Endothelial cell of umbilical vein (primary cell): ENCODE measurements around the gene HADHB. TPM values are rescaled to one million over a fixed set of nuclear protein-coding genes. Genes with fewer than 3 reads are reported as not detected.

Experiments used
- BruUV-seq: library from RNA; stranded (reverse); fragments of 400-500 nt; replicated peaks from 2 replicates; lab custom pipeline; 2021; lab: Mats Ljungman, UMichigan
- CTCF ChIA-PET: fragments of 300-600, 350-600 bp; sonication (Branson Sonifier 250); formaldehyde crosslinking; loops from one replicate; lab custom pipeline; 2021; ENCODE audit warnings: antibody characterized with exemption, inconsistent platforms; lab: Charles Lee
- POLR2A ChIA-PET: fragments of 300-600, 350-600 bp; sonication (Branson Sonifier 250); formaldehyde crosslinking; loops from one replicate; lab custom pipeline; 2021; ENCODE audit warnings: antibody characterized with exemption, inconsistent platforms; lab: Charles Lee
- DNase-seq: peaks from one replicate; pipeline ENCODE4 v3.0.0-alpha.2; 2011; ENCODE audit warnings: low read depth, low spot score
- FAIRE-seq: peaks from 2 replicates; lab custom pipeline; 2011; peaks lifted over from hg19 to GRCh38; lab: Jason Lieb, UNC
- H2AFZ ChIP-seq: 2 replicates; pipeline ENCODE4 v1.6.0; 2012; ENCODE audit warnings: low read depth, low read length, control low read depth, inconsistent platforms
- H3K27ac ChIP-seq: 2 replicates; pipeline ENCODE4 v1.5.1; 2011; ENCODE audit warnings: low read depth, mild to moderate bottlenecking, control low read depth, low read length, moderate library complexity; ENCODE audit not compliant: insufficient read depth
- H3K27me3 ChIP-seq, 2 experiments: 2 replicates each; pipeline versions ENCODE4 v1.6.0 to v1.6.1; 2011; ENCODE audit warnings: low read length in 2 of 2, mixed read lengths in 1 of 2; ENCODE audit not compliant: control insufficient read depth in 2 of 2, insufficient read depth in 2 of 2
- H3K36me3 ChIP-seq, 2 experiments: 2 replicates in 1 of 2; 3 replicates in 1 of 2; pipeline ENCODE4 v1.5.1; 2011; ENCODE audit warnings: low read length in 2 of 2, mild to moderate bottlenecking in 1 of 2, moderate library complexity in 1 of 2; ENCODE audit not compliant: control insufficient read depth in 2 of 2, insufficient read depth in 2 of 2; ENCODE audit errors: extremely low read depth in 1 of 2
- H3K4me1 ChIP-seq: 3 replicates; pipeline ENCODE4 v1.5.1; 2011; ENCODE audit warnings: mild to moderate bottlenecking, low read length; ENCODE audit not compliant: control insufficient read depth, insufficient read depth; ENCODE audit errors: extremely low read depth
- H3K4me2 ChIP-seq: 2 replicates; pipeline ENCODE4 v1.6.1; 2011; ENCODE audit warnings: low read length, control low read depth, mixed read lengths; ENCODE audit not compliant: insufficient read depth
- H3K4me3 ChIP-seq, 3 experiments: fragments of 200-600 bp in 1 of 3; sonication (generic), shearing (Covaris generic) in 1 of 3; replicated peaks in 1 of 3; 2 replicates each; pipeline ENCODE4 v1.5.1; 2011 to 2016; ENCODE audit warnings: control low read depth in 3 of 3, low read length in 3 of 3, mild to moderate bottlenecking in 2 of 3, inconsistent platforms in 1 of 3, low read depth in 1 of 3, moderate library complexity in 1 of 3; ENCODE audit not compliant: insufficient read depth in 1 of 3
- H3K79me2 ChIP-seq: 2 replicates; pipeline ENCODE4 v1.6.0; 2012; ENCODE audit warnings: low read length, inconsistent platforms; ENCODE audit not compliant: control insufficient read depth, insufficient read depth
- H3K9ac ChIP-seq: replicated peaks from 2 replicates; pipeline ENCODE3; 2011; ENCODE audit warnings: low read length, control low read depth; ENCODE audit not compliant: insufficient read depth; ENCODE audit errors: extremely low read depth
- H3K9me1 ChIP-seq: replicated peaks from 3 replicates; pipeline ENCODE4 v1.6.0; 2011; ENCODE audit warnings: mild to moderate bottlenecking, low read length; ENCODE audit not compliant: control insufficient read depth, insufficient read depth; ENCODE audit errors: extremely low read depth
- H3K9me3 ChIP-seq: replicated peaks from 2 replicates; pipeline ENCODE4 v1.5.1; 2012; ENCODE audit warnings: low read length, inconsistent platforms; ENCODE audit not compliant: control insufficient read depth, insufficient read depth
- H4K20me1 ChIP-seq: replicated peaks from 2 replicates; pipeline ENCODE3; 2011; ENCODE audit warnings: mild to moderate bottlenecking, low read length; ENCODE audit not compliant: control insufficient read depth, insufficient read depth; ENCODE audit errors: extremely low read depth
- EZH2 ChIP-seq: IDR thresholded peaks from 2 replicates; pipeline ENCODE4 v1.6.1; 2012; ENCODE audit warnings: borderline replicate concordance, low read depth, mild to moderate bottlenecking, moderate library complexity, low read length, inconsistent platforms; ENCODE audit not compliant: severe bottlenecking
- GATA2 ChIP-seq: IDR thresholded peaks from 2 replicates; pipeline ENCODE4 v1.7.0; 2011; ENCODE audit warnings: low read depth, mild to moderate bottlenecking, moderate library complexity, mixed read lengths, low read length; ENCODE audit not compliant: insufficient read length, insufficient read depth
- MAX ChIP-seq: IDR thresholded peaks from 2 replicates; pipeline ENCODE4 v1.6.1; 2011; ENCODE audit not compliant: insufficient read depth, insufficient read length
- MYC ChIP-seq: IDR thresholded peaks from one replicate; pipeline ENCODE4 v1.6.1; 2011; ENCODE audit warnings: mild to moderate bottlenecking, low read depth, low read length
- POLR2A ChIP-seq: IDR thresholded peaks from 2 replicates; pipeline ENCODE4 v1.6.1; 2012; ENCODE audit warnings: low read depth, mild to moderate bottlenecking, control low read depth, low read length
- POLR2AphosphoS5 ChIP-seq: IDR thresholded peaks from 2 replicates; pipeline ENCODE4 v1.6.1; 2012; ENCODE audit warnings: low read depth, mild to moderate bottlenecking, control low read depth, low read length, moderate library complexity; ENCODE audit not compliant: insufficient read depth
- dilution Hi-C: fragments of 300-500 bp; cut with MboI; formaldehyde crosslinking; loops from one replicate; pipeline ENCODE4 v1.15.0; 2019; ENCODE audit warnings: low sequenced_read_pairs; ENCODE audit not compliant: extremely low pct_ligation_motif_present
- intact Hi-C: fragments of 100-400 bp; cut with micrococcal nuclease; formaldehyde crosslinking; loops from one replicate; pipeline ENCODE4 v1.10.0; 2022
- polyA plus RNA-seq, 4 experiments: library from polyadenylated mRNA; depleted of rRNA in 3 of 4; stranded (reverse) in 3 of 4; unstranded in 1 of 4; fragments of >200 nt; gene quantifications; 2 replicates each; pipeline versions ENCODE4 v1.2.1 to v1.2.3, GENCODE V29; 2011 to 2012; ENCODE audit warnings: missing spikeins in 1 of 4
- total RNA-seq: library from RNA; stranded (reverse); gene quantifications from 2 replicates; pipeline ENCODE4 v1.2.3, GENCODE V29; 2021

The HADHB gene
- total and polyA plus RNA-seq, 2 donors (not counting 3 experiments of a cell fraction or from before 2014, with no cell fraction given) = 92.9 to 100 TPM

- Histone ChIP-seq H3K79me2 (peaks cover 92% of the 10 kb centered on the region), H3K9ac (peak overlapping the region; percentile 96), H3K9me1 (no peaks in the 10 kb centered on the region), H3K27me3 (no peaks in the 10 kb centered on the region), H3K4me1 (peaks cover 19% of the 10 kb centered on the region), H3K9me3 (no peaks in the 10 kb centered on the region), H3K27ac (peak overlapping the region; percentile 94), H3K36me3 (no peaks in the 10 kb centered on the region), H4K20me1 (peaks cover 4% of the 10 kb centered on the region), H3K4me2 (peak overlapping the region; percentile 99), H2AFZ (peak overlapping the region; percentile 89), H3K4me3 (peak overlapping the region; percentile 80 to 92 (median 85))
- CTCF ChIA-PET = interaction anchor here (0.6 to 2.0 kb wide), 10 partner anchors 14 to 260 kb away, joined by 3 to 9 read pairs (median 3); no protein-coding TSS in a partner anchor
- intact Hi-C loops (loop anchor here (1.0 to 5.0 kb wide), 3 partner anchors 56 to 224 kb away; no protein-coding TSS in a partner anchor), dilution Hi-C loops (no loop called here)
- no peak for FAIRE-seq
- BruUV-seq = TSS peak; percentile 58
- POLR2A ChIA-PET = interaction anchor here (0.6 kb wide), 1 partner anchor 37 kb away, joined by 5 read pairs; no protein-coding TSS in a partner anchor
- no peak for TF ChIP-seq MAX
- no peak for TF ChIP-seq EZH2
- TF ChIP-seq POLR2A = no peak
- TF ChIP-seq MYC = no peak
- TF ChIP-seq POLR2AphosphoS5 = no peak
- no peak for TF ChIP-seq GATA2
- DNase-seq = peak; percentile 67
These were observed 1.1 kb upstream of the HADHB start for GRCh38 chr2:26243470-26244308.
